Right forelimb (tissue), 1 donor: ENCODE results near the gene NLGN1.

ENCODE experiments used
- DNase-seq: peaks from one replicate; pipeline ENCODE4 v3.0.0-alpha.2; 2018

NLGN1 gene

GRCh38 chr3:173921732-173922131 is 524.2 kb downstream of the NLGN1 start:
- no peak for DNase-seq

- DNase-seq, result no peak
Observed at GRCh38 chr3:173923204-173923603, 525.7 kb downstream of the NLGN1 start.

- DNase-seq, result no peak
Observed at GRCh38 chr3:173930251-173930650, 532.7 kb downstream of the NLGN1 start.

GRCh38 chr3:173932624-173933023 is 535.1 kb downstream of the NLGN1 start:
- no peak for DNase-seq

- DNase-seq, result no peak
Observed at GRCh38 chr3:173933113-173933512, 535.6 kb downstream of the NLGN1 start.

- no peak for DNase-seq
Observed at GRCh38 chr3:173936316-173936715, 538.8 kb downstream of the NLGN1 start.

- no peak for DNase-seq
Observed at GRCh38 chr3:173938159-173938558, 540.6 kb downstream of the NLGN1 start.

GRCh38 chr3:173938616-173939015 is 541.1 kb downstream of the NLGN1 start:
- DNase-seq, result no peak

- DNase-seq, result no peak
Observed at GRCh38 chr3:173939331-173939730, 541.8 kb downstream of the NLGN1 start.

- no peak for DNase-seq
Observed at GRCh38 chr3:173943264-173943663, 545.7 kb downstream of the NLGN1 start.

GRCh38 chr3:173945170-173945569 is 547.6 kb downstream of the NLGN1 start:
- no peak for DNase-seq

GRCh38 chr3:173945806-173946205 is 548.3 kb downstream of the NLGN1 start:
- no peak for DNase-seq

- no peak for DNase-seq
Observed at GRCh38 chr3:173954647-173955046, 557.1 kb downstream of the NLGN1 start.

- DNase-seq, result no peak
Observed at GRCh38 chr3:173957646-173958045, 560.1 kb downstream of the NLGN1 start.

GRCh38 chr3:173958805-173959204 is 561.3 kb downstream of the NLGN1 start:
- no peak for DNase-seq

GRCh38 chr3:173970281-173970680 is 572.7 kb downstream of the NLGN1 start:
- no peak for DNase-seq

GRCh38 chr3:173976281-173976680 is 578.7 kb downstream of the NLGN1 start:
- no peak for DNase-seq

GRCh38 chr3:173977747-173978146 is 580.2 kb downstream of the NLGN1 start:
- no peak for DNase-seq

- no peak for DNase-seq
Observed at GRCh38 chr3:173983343-173983742, 585.8 kb downstream of the NLGN1 start.

GRCh38 chr3:173986861-173987410 is 589.4 kb downstream of the NLGN1 start:
- DNase-seq, result no peak

GRCh38 chr3:173988909-173989308 is 591.4 kb downstream of the NLGN1 start:
- no peak for DNase-seq

GRCh38 chr3:173992416-173992815 is 594.9 kb downstream of the NLGN1 start:
- no peak for DNase-seq

GRCh38 chr3:173993299-173993698 is 595.8 kb downstream of the NLGN1 start:
- no peak for DNase-seq

- DNase-seq, result no peak
Observed at GRCh38 chr3:174000675-174001074, 603.1 kb downstream of the NLGN1 start.

- DNase-seq, result no peak
Observed at GRCh38 chr3:174002543-174002942, 605.0 kb downstream of the NLGN1 start.

GRCh38 chr3:174010907-174011306 is 613.4 kb downstream of the NLGN1 start:
- DNase-seq, result no peak
